Gastrocnemius medialis (tissue), 4 donors: ENCODE results near the gene POLE3.

Experiments used
- POLR2A ChIP-seq, 2 donors: fragments of 450-650 bp; IDR thresholded peaks; one replicate each; pipeline ENCODE4 v1.6.1; 2017; ENCODE audit warnings: antibody characterized with exemption in 2 of 2, mild to moderate bottlenecking in 2 of 2, moderate library complexity in 2 of 2
- TF ChIP-seq, protein P1 (sequence below), 5 experiments: fragments of 450-650 bp in 3 of 5; fragments of 200-600 bp in 2 of 5; sonication (generic) in 2 of 5; IDR thresholded peaks in 4 of 5; conservative IDR thresholded peaks in 1 of 5; 1 replicate in 4 of 5; 2 replicates in 1 of 5; pipeline ENCODE4 v1.5.1; 2016 to 2019; ENCODE audit warnings: antibody characterized with exemption in 5 of 5, mild to moderate bottlenecking in 3 of 5, moderate library complexity in 3 of 5

GRCh38 chr9:113373256-113373655, 37.2 kb downstream of the POLE3 start:
- TF ChIP-seq, protein P1, sequence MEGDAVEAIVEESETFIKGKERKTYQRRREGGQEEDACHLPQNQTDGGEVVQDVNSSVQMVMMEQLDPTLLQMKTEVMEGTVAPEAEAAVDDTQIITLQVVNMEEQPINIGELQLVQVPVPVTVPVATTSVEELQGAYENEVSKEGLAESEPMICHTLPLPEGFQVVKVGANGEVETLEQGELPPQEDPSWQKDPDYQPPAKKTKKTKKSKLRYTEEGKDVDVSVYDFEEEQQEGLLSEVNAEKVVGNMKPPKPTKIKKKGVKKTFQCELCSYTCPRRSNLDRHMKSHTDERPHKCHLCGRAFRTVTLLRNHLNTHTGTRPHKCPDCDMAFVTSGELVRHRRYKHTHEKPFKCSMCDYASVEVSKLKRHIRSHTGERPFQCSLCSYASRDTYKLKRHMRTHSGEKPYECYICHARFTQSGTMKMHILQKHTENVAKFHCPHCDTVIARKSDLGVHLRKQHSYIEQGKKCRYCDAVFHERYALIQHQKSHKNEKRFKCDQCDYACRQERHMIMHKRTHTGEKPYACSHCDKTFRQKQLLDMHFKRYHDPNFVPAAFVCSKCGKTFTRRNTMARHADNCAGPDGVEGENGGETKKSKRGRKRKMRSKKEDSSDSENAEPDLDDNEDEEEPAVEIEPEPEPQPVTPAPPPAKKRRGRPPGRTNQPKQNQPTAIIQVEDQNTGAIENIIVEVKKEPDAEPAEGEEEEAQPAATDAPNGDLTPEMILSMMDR (IDR thresholded peaks at IDR 0.05 in 4 of 5, conservative IDR thresholded peaks at IDR 0.05 in 1 of 5) = no peak
- TF ChIP-seq POLR2A (IDR thresholded peaks at IDR 0.05) = no peak
